Right atrium auricular region (tissue), 2 donors: ENCODE data around the gene ARHGAP25. TPM values are rescaled to one million over a fixed set of nuclear protein-coding genes. Genes with fewer than 3 reads are reported as not detected.

Experiments
- DNase-seq: peaks from one replicate; pipeline ENCODE4 v3.0.0-alpha.2; 2019; ENCODE audit warnings: low spot score
- H3K27ac ChIP-seq, 2 donors: fragments of 200-600 bp; sonication (generic); 1 replicate in 1 of 2; 2 replicates in 1 of 2; pipeline ENCODE4 v1.5.1; 2016 to 2019
- H3K27me3 ChIP-seq, 2 donors: fragments of 200-600 bp; sonication (generic); one replicate each; pipeline versions ENCODE4 v1.5.1 to v1.6.0; 2017 to 2019
- H3K36me3 ChIP-seq: fragments of 200-600 bp; sonication (generic); one replicate; pipeline ENCODE4 v1.5.1; 2016
- H3K4me1 ChIP-seq, 2 donors: fragments of 200-600 bp; sonication (generic); one replicate each; pipeline versions ENCODE4 v1.5.1 to v1.6.0; 2017 to 2019
- H3K4me3 ChIP-seq, 2 donors: fragments of 200-600 bp; sonication (generic); 1 replicate in 1 of 2; 2 replicates in 1 of 2; pipeline ENCODE4 v1.5.1; 2017 to 2019; ENCODE audit warnings: mild to moderate bottlenecking in 1 of 2, moderate library complexity in 1 of 2
- H3K9me3 ChIP-seq, 2 donors: fragments of 200-600 bp; sonication (generic); one replicate each; pipeline ENCODE4 v1.5.1; 2019
- CTCF ChIP-seq, 2 donors: fragments of 200-600 bp; sonication (generic); IDR thresholded peaks; one replicate each; pipeline ENCODE4 v1.5.1; 2019; ENCODE audit warnings: antibody characterized with exemption in 2 of 2
- total RNA-seq, 2 donors: library from RNA; depleted of rRNA; stranded (reverse); fragments of >200 nt; gene quantifications; one replicate each; pipeline ENCODE4 v1.1.0, GENCODE V29; 2016

The ARHGAP25 gene
- total RNA-seq, 2 donors from 2014 or later: 4.2 to 12.8 TPM

GRCh38 chr2:68736086-68736485 is 1.5 kb downstream of the ARHGAP25 start:
- no peaks in the 10 kb centered on the region for H3K4me1 ChIP-seq
- H3K4me3 ChIP-seq: no peak overlapping the region
- no peaks in the 10 kb centered on the region for H3K9me3 ChIP-seq
- TF ChIP-seq CTCF (IDR thresholded peaks at IDR 0.05): no peak
- H3K27me3 ChIP-seq: no peaks in the 10 kb centered on the region
- DNase-seq: no peak
- H3K27ac ChIP-seq: no peak overlapping the region
- no peaks in the 10 kb centered on the region for H3K36me3 ChIP-seq

GRCh38 chr2:68737711-68738110 is 3.1 kb downstream of the ARHGAP25 start:
- Histone ChIP-seq H3K9me3 (no peaks in the 10 kb centered on the region), H3K27ac (no peak overlapping the region), H3K27me3 (no peaks in the 10 kb centered on the region), H3K4me1 (no peaks in the 10 kb centered on the region), H3K4me3 (no peak overlapping the region), H3K36me3 (no peaks in the 10 kb centered on the region)
- TF ChIP-seq CTCF (IDR thresholded peaks at IDR 0.05): no peak
- peak; percentile 54 for DNase-seq

- H3K4me1 ChIP-seq: no peaks in the 10 kb centered on the region
- no peaks in the 10 kb centered on the region for H3K9me3 ChIP-seq
- DNase-seq: peak; percentile 18
- H3K4me3 ChIP-seq: no peak overlapping the region
- H3K36me3 ChIP-seq: no peaks in the 10 kb centered on the region
- no peaks in the 10 kb centered on the region for H3K27me3 ChIP-seq
- no peak overlapping the region for H3K27ac ChIP-seq
- TF ChIP-seq CTCF (IDR thresholded peaks at IDR 0.05): no peak
Observed at GRCh38 chr2:68738906-68739594, 4.4 kb downstream of the ARHGAP25 start.

- Histone ChIP-seq H3K27ac (no peak overlapping the region), H3K9me3 (no peaks in the 10 kb centered on the region), H3K36me3 (no peaks in the 10 kb centered on the region), H3K4me3 (no peak overlapping the region), H3K4me1 (no peaks in the 10 kb centered on the region), H3K27me3 (no peaks in the 10 kb centered on the region)
- peak; percentile 38 for DNase-seq
- no peak for TF ChIP-seq CTCF (IDR thresholded peaks at IDR 0.05)
Observed at GRCh38 chr2:68739595-68740399, 5.2 kb downstream of the ARHGAP25 start.

GRCh38 chr2:68740400-68740914 is 5.8 kb downstream of the ARHGAP25 start:
- no peaks in the 10 kb centered on the region for H3K36me3 ChIP-seq
- no peak overlapping the region for H3K4me3 ChIP-seq
- H3K27me3 ChIP-seq: no peaks in the 10 kb centered on the region
- H3K27ac ChIP-seq: no peak overlapping the region
- no peaks in the 10 kb centered on the region for H3K4me1 ChIP-seq
- no peak for TF ChIP-seq CTCF (IDR thresholded peaks at IDR 0.05)
- DNase-seq: peak; percentile 11
- H3K9me3 ChIP-seq: no peaks in the 10 kb centered on the region
